ENCODE results near the gene DENND2D. TPM values are rescaled to one million over a fixed set of nuclear protein-coding genes. Genes with fewer than 3 reads are reported as not detected.

DENND2D gene
- total RNA-seq, 1 experiment from 2014 or later, result 0.11 TPM

GRCh38 chr1:111214884-111215283 is 14.4 kb upstream of the DENND2D start:
- H2AFZ ChIP-seq (ENCODE audit: low read length), result no peak overlapping the region

More at GRCh38 chr1:111214884-111215283, 14.4 kb upstream of the DENND2D start:
- Histone ChIP-seq H3K9ac (ENCODE audit: extremely low read depth, insufficient read length, low read length) (no peak overlapping the region), H2BK15ac (ENCODE audit: low read depth, low read length) (no peak overlapping the region), H3K4ac (ENCODE audit: low read depth, low read length) (no peak overlapping the region; the same call in 1 of the 2 replicates), H4K8ac (replicated peaks; ENCODE audit: insufficient read length, low read depth, low read length) (no peak overlapping the region), H2AK5ac (ENCODE audit: insufficient read length, low read length) (no peak overlapping the region), H3K23me2 (ENCODE audit: insufficient read length, low read depth, low read length, poor library complexity, severe bottlenecking) (no peaks in the 10 kb centered on the region), H4K91ac (ENCODE audit: insufficient read length, low read depth, low read length) (no peak overlapping the region), H3K4me2 (ENCODE audit: insufficient read depth, insufficient read length, low read length) (no peak overlapping the region), H3T11ph (ENCODE audit: low read length) (peak overlapping the region; percentile 83), H4K20me1 (ENCODE audit: control insufficient read depth, insufficient read depth, insufficient read length) (no peaks in the 10 kb centered on the region), H3K79me1 (ENCODE audit: insufficient read depth, low read depth, low read length, poor library complexity, severe bottlenecking) (no peaks in the 10 kb centered on the region), H3K23ac (ENCODE audit: insufficient read length, low read depth, low read length) (no peak overlapping the region), H3K27ac (ENCODE audit: insufficient read length, low read depth, low read length) (no peak overlapping the region), H4K5ac (ENCODE audit: insufficient read length, low read depth, low read length) (no peak overlapping the region), H3K9me3 (ENCODE audit: control insufficient read depth, low read depth, low read length) (no peaks in the 10 kb centered on the region), H3K79me2 (ENCODE audit: insufficient read depth, low read length) (no peaks in the 10 kb centered on the region), H3K56ac (ENCODE audit: insufficient read length, low read depth, low read length) (no peak overlapping the region), H3K18ac (ENCODE audit: insufficient read length, low read depth, low read length) (peak overlapping the region; percentile 40), H3K14ac (ENCODE audit: insufficient read depth, low read length) (no peak overlapping the region), H3K27me3 (ENCODE audit: insufficient read depth, low read length) (no peaks in the 10 kb centered on the region; the same call in 1 of the 2 replicates), H2BK20ac (ENCODE audit: low read depth, low read length, poor library complexity, severe bottlenecking) (no peak overlapping the region), H2BK12ac (ENCODE audit: insufficient read length, low read depth, low read length) (no peak overlapping the region), H2BK120ac (ENCODE audit: low read depth, low read length, poor library complexity, severe bottlenecking) (peak overlapping the region; percentile 64), H2BK5ac (ENCODE audit: insufficient read length, low read length) (no peak overlapping the region), H3K4me1 (ENCODE audit: insufficient read depth, low read length) (peaks cover 7% of the 10 kb centered on the region; the same call in 1 of the 2 replicates)
- Mint-ChIP-seq H3K4me3 (no peak overlapping the region), H3K27me3 (ENCODE audit: low read depth) (no peaks in the 10 kb centered on the region), H3K27ac (peak overlapping the region in 2 of 3 experiments; percentile 37 to 91; a peak in 3 of 7 replicates), H3K9me3 (no peaks in the 10 kb centered on the region; a peak in 2 of 5 replicates), H3K36me3 (ENCODE audit: insufficient read depth in 1 of 3, low read depth in 3 of 3) (peaks cover 0 to 4% (median 0%) of the 10 kb centered on the region in 3 experiments; a peak in 2 of 7 replicates), H3K4me1 (peaks cover 47 to 48% of the 10 kb centered on the region in 2 experiments)
- no CpG with 5 or more reads among the region's 7 CpGs for WGBS (ENCODE audit: extremely low coverage, insufficient read length, low lambda C conversion rate)
- TF ChIP-seq CTCF (conservative IDR thresholded peaks at IDR 0.05), result no peak
- DNase-seq, result no peak

Data from H9 (cell line).